HG03280 (cell line): ENCODE data around the gene PITPNC1.
A peak's percentile ranks its signal among the peaks of the same experiment; 100 is the strongest.
"Not testable (repeated sequence)": the region's sequence is repeated elsewhere in the genome, so short reads cannot be mapped to it uniquely, and the experiment has no call there.

Experiments
- ATAC-seq: cut with Tn5 transposase; IDR thresholded peaks from one replicate; pipeline ENCODE4 v1.9.1; 2021; ENCODE audit warnings: mild to moderate bottlenecking, moderate library complexity; ENCODE audit not compliant: unreplicated experiment

The PITPNC1 gene

GRCh38 chr17:67376737-67377487 is at the start of gene PITPNC1:
Gene PITPNC1 (plus strand): TSS chr17:67377281.
- ATAC-seq = peak; percentile 69

- no peak for ATAC-seq
Measured at GRCh38 chr17:67328026-67328425, 49.1 kb upstream of the PITPNC1 start.

GRCh38 chr17:67331381-67332161 is 45.5 kb upstream of the PITPNC1 start:
- not testable (repeated sequence) for ATAC-seq

- not testable (repeated sequence) for ATAC-seq
Measured at GRCh38 chr17:67332162-67332508, 44.9 kb upstream of the PITPNC1 start.

GRCh38 chr17:67335245-67335835 is 41.7 kb upstream of the PITPNC1 start:
- no peak for ATAC-seq

GRCh38 chr17:67336859-67337258 is 40.2 kb upstream of the PITPNC1 start:
- ATAC-seq = no peak

GRCh38 chr17:67338353-67338752 is 38.7 kb upstream of the PITPNC1 start:
- not testable (repeated sequence) for ATAC-seq

- no peak for ATAC-seq
Measured at GRCh38 chr17:67343237-67343636, 33.8 kb upstream of the PITPNC1 start.

- no peak for ATAC-seq
Measured at GRCh38 chr17:67347826-67348225, 29.3 kb upstream of the PITPNC1 start.

- ATAC-seq = no peak
Measured at GRCh38 chr17:67349420-67349819, 27.7 kb upstream of the PITPNC1 start.

- ATAC-seq = no peak
Measured at GRCh38 chr17:67353161-67353560, 23.9 kb upstream of the PITPNC1 start.

- ATAC-seq = no peak
Measured at GRCh38 chr17:67353929-67354574, 23.0 kb upstream of the PITPNC1 start.

- ATAC-seq = no peak
Measured at GRCh38 chr17:67358612-67359011, 18.5 kb upstream of the PITPNC1 start.

GRCh38 chr17:67359960-67360791 is 16.9 kb upstream of the PITPNC1 start:
- no peak for ATAC-seq

GRCh38 chr17:67360880-67361279 is 16.2 kb upstream of the PITPNC1 start:
- no peak for ATAC-seq

- no peak for ATAC-seq
Measured at GRCh38 chr17:67362173-67362572, 14.9 kb upstream of the PITPNC1 start.

GRCh38 chr17:67364847-67365737 is 12.0 kb upstream of the PITPNC1 start:
- no peak for ATAC-seq

- no peak for ATAC-seq
Measured at GRCh38 chr17:67365738-67366192, 11.3 kb upstream of the PITPNC1 start.
